ENCODE results near the gene MCRIP2. TPM values are rescaled to one million over a fixed set of nuclear protein-coding genes. Genes with fewer than 3 reads are reported as not detected.

The MCRIP2 gene
- total RNA-seq, 2 donors from 2014 or later, result 92.8 to 117 TPM

DNA sequence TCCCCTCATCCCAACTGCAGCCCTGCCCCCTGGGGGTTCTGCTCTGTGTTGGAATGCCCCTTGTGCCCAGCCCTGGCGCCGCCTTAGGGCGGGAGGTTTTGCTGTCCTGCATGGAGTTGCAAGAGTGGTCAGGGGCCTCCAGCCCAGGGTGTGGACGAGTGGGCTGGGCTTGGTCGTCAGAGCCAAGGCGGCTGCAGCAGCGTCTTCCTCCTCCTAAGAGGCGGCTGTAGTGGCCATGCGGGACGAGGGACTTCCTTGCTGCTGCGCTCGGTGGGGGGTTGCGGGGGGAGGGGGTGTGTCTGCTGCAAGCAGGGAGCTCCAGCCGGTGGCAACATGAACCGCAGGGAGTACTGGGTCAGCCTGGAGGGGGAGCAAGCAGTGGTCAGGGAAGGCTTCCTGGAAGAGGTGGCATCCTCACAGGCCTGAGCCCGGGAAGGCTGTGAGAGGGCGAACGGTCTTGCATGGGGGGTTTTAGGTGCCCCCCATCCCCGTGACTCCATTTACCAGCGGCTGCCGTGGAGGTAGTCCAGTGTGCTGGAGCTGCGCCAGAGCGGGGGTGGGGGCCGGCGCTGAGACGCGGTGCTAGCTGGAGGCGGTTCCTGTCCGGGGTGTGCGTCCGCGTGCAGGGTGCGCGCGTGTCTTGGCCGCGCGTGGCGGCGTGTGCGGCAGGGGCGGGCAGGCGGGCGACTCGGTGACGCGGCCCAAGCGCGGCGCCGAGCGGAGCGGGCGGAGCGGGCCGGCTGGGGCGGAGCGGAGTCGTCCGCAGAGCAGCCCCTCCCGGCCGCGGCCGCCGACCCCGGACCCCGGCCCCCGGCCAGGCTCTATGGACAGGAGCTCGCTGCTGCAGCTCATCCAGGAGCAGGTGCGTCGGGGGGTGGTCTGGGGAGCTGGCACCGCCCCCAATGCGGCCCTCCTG lies 33.6 kb downstream of the MCRIP2 start, which contains the start of gene RHBDL1:
Gene RHBDL1, plus strand, starts transcription at position 704 of the 916 bp plus-strand sequence. Its CDS starts 120 bp downstream, at position 824.
- intact Hi-C loops (cut with DNase I), result no loop called here
- DNase-seq (no peak), ATAC-seq (peak in 1 of 2 donors; percentile 7)

DNA sequence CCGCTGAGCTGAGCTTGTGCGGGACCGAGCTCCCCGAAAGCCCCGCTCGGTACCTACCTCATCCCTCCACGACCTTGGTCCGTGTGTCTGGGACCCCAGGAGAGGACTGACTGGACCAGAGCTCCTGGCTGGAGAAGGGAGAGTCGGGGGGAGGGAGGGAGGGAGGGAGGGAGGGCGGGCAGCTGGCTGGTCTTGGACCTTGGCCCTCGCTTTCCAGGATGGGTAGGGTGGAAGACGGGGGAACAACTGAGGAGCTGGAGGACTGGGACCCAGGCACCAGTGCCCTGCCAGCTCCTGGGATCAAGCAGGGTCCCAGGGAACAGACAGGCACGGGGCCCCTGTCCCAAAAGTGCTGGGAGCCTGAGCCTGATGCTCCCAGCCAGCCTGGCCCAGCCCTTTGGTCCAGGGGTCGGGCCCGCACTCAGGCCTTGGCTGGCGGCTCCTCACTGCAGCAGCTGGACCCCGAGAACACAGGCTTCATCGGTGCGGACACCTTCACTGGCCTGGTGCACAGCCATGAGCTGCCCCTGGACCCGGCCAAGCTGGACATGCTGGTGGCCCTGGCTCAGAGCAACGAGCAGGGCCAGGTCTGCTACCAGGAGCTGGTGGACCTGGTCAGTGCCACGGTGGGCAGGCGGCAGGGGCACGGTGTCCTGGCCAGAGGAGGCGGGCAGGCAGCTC lies 34.4 kb downstream of the MCRIP2 start:
- intact Hi-C loops (cut with DNase I), result no loop called here
- no peak for DNase-seq
- no peak for ATAC-seq

DNA sequence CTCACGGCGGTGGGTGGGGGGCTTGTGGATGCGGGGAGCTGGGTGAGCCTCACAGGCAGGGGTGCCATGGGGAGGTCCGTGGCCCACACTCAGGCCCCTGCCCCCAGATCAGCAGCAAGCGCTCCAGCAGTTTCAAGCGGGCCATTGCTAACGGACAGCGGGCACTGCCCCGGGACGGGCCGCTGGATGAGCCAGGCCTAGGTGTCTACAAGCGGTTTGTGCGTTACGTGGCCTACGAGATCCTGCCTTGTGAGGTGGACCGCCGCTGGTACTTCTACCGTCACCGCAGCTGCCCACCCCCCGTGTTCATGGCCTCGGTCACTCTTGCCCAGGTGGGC lies 34.9 kb downstream of the MCRIP2 start:
- DNase-seq (no peak), ATAC-seq (no peak)
- intact Hi-C loops (cut with DNase I), result no loop called here

DNA sequence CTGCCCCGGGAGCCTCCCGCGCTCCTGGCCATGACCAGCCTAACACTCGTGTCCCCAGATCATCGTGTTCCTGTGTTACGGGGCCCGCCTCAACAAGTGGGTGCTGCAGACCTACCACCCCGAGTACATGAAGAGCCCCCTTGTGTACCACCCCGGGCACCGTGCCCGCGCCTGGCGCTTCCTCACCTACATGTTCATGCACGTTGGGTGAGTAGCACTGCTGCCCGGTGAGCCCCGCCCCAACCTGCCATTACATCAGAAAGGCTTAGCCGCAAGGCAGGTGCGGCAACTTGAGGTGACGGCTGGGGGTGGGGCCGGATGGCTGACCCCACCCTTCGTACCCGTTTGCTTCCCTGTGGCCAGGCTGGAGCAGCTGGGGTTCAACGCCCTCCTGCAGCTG lies 35.3 kb downstream of the MCRIP2 start:
- DNase-seq (no peak), ATAC-seq (no peak)
- intact Hi-C loops (cut with DNase I), result no loop called here

DNA sequence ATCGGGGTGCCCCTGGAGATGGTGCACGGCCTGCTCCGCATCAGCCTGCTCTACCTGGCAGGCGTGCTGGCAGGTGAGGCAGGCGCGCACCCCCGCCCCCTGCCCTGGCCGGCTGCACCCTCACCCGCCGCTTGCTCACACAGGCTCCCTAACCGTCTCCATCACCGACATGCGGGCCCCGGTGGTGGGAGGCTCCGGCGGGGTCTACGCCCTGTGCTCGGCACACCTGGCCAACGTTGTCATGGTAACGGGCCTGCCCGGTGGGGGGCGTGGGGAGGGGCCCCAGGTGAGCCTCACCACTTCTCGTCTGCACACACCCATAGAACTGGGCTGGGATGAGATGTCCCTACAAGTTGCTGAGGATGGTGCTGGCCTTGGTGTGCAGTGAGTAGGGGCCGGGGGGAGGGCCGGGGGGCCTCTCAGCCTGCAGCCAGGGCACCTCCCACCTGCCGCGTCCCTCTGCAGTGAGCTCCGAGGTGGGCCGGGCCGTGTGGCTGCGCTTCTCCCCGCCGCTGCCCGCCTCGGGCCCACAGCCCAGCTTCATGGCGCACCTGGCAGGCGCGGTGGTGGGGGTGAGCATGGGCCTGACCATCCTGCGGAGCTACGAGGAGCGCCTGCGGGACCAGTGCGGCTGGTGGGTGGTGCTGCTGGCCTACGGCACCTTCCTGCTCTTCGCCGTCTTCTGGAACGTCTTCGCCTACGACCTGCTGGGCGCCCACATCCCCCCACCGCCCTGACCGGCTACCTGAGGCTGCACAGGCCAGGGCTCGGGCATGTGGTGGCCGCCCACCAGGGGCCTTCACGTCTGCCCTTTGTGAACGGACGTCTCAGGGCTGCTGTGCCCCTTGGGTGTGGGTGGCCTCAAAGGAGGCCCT lies 35.9 kb downstream of the MCRIP2 start:
- intact Hi-C loops (cut with DNase I), result no loop called here
- ATAC-seq, result no peak
- DNase-seq, result no peak

DNA sequence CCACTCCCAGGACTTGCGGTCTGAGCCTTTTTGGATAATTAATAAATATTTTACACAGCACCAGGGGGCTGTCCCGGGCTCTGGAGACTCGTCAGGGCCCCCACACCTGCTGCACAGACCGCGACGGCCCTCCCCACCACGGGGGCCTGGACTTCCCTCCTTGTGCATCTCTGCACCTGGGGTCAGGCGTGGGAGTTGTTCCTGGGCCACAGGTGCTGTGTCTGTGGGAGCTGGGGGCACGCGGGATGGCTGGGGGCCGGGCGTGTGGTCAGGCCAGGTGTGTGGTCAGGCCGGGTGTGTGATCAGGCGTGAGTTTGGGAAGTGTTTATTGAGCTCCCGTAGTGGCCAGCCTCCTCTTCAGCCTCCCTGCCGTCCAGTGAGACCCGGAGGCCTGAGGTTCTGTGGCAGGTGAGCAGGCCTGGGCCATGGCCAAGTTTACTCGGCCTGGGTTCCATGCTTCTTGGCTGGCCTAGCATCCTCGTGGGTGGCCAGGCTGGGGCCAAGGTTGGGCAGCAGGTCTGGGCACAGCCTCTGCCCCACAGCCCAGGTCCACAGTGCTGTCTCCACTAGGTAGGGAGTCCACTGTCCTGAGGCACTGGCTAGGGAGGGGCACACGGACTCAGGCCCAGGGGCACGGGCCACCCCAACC lies 36.7 kb downstream of the MCRIP2 start:
- intact Hi-C loops (cut with DNase I), result no loop called here
- no peak for DNase-seq
- ATAC-seq, result no peak

DNA sequence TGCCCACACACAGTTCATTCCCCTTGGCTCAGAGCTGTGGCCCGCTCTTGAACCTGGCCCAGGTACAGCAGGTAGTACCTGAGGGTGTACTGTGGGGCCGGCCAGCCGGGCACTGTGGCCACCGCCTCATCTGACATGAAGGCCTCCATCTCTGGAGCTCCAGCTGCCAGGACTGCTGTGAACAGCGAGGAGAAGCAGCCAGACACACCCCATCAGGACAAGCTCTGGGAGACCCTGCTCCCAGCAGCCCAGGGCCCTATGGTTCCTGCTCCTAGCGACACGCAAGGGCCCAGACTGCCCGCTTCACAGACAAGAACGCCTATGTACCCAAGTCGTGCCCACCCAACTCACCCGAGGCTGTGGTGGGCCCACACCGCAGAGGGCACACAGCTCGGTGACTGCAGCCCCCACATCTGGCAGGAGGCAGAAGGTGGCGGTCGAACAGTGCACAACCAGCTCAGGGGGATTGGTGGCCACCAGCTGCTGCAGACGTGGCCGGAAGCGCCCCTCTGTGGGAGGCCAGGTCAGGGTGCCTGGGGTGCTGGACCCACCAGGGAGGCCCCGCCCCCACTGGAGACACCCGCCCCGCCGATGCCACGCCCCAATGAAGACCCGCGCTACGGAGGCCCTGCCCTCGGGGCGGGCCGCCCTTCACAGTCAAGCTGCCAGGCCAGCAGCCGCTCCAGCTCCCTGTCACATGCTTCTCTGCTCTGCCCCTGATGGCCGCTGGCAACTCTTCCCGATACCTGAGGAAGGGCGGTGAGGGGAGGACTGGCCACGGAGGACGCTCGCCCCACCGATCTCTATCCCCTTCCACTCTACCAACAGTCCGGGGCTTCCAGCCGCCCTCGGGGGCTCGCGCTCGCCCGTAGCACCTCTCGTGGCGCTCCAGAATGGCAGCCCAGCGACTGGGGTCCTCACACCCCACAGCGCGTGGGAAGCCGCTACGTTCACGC lies 37.5 kb downstream of the MCRIP2 start:
- intact Hi-C loops (cut with DNase I), result no loop called here
- ATAC-seq, result peak; percentile 40 to 43
- DNase-seq, result peak; percentile 87

DNA sequence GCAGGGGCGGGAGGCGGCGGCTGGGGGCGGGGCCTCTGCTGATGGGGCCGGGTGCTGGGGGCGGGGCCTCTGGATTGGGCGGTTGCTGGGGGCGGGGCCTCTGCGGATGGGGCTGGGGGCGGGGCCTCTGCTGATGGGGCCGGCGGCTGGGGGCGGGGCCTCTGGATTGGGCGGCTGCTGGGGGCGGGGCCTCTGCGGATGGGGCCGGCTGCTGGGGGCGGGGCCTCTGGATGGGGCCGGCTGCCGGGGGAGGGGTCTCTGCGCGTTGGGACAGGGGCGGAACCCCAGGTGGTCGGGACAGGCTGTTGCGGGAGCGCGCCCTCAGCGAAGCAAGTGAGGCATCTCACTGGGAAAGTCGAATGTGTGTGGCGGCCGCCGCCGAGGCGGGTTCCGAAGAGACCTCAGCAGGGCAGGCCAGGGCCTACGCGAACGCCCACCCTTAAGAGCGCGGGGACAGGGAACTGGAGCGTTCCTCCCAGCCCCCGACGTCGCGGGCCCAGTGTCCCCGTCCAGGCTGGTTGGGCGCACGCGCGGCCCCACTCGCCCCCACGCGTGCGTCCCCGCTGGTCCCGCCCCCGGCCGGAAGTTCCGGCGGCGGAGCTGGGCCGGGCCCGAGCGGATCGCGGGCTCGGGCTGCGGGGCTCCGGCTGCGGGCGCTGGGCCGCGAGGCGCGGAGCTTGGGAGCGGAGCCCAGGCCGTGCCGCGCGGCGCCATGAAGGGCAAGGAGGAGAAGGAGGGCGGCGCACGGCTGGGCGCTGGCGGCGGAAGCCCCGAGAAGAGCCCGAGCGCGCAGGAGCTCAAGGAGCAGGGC lies 38.4 kb downstream of the MCRIP2 start, which contains the start of gene STUB1:
Gene STUB1, plus strand, starts transcription at position 597 of the 811 bp plus-strand sequence. Its CDS starts 116 bp downstream, at position 713.
- intact Hi-C loops (cut with DNase I), result no loop called here
- DNase-seq (peak; percentile 90), ATAC-seq (peak; percentile 73 to 75)

DNA sequence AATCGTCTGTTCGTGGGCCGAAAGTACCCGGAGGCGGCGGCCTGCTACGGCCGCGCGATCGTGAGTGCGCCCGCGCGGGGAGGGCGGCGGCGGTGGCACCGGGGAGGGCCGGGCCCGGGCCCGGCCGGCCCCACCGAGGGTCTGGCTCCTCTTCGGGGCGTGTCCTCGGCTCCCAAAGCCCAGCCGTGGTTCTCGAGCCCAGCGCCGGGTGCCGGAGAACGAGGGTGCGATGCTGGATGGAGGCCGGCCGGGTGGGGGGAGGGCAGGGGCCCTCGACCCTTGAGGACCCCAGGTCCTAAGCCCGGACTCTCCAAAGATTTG lies 39.0 kb downstream of the MCRIP2 start:
- no peak for DNase-seq
- ATAC-seq, result no peak
- intact Hi-C loops (cut with DNase I), result no loop called here

DNA sequence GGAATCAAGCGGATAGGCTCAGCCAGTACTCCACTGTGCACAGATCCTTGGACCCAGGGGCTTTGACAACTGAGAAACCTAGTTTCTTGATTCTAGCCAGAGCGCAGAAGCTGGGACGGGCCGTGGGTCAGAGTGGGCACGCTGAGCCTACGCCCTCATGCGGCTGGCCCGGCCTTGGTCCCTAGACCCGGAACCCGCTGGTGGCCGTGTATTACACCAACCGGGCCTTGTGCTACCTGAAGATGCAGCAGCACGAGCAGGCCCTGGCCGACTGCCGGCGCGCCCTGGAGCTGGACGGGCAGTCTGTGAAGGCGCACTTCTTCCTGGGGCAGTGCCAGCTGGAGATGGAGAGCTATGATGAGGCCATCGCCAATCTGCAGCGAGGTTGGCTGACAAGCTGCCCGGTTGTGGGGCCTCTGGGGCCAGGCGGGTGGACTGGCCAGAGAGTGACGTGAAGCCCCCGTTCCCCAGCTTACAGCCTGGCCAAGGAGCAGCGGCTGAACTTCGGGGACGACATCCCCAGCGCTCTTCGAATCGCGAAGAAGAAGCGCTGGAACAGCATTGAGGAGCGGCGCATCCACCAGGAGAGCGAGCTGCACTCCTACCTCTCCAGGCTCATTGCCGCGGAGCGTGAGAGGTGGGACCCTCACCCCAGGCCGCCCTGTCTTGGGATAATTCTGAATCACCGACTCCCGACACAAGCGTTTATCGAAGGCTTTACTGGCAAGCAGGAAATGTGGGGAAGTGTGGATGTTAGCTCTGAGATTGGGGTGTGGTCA lies 39.5 kb downstream of the MCRIP2 start:
- DNase-seq (no peak), ATAC-seq (no peak)
- intact Hi-C loops (cut with DNase I), result no loop called here

DNA sequence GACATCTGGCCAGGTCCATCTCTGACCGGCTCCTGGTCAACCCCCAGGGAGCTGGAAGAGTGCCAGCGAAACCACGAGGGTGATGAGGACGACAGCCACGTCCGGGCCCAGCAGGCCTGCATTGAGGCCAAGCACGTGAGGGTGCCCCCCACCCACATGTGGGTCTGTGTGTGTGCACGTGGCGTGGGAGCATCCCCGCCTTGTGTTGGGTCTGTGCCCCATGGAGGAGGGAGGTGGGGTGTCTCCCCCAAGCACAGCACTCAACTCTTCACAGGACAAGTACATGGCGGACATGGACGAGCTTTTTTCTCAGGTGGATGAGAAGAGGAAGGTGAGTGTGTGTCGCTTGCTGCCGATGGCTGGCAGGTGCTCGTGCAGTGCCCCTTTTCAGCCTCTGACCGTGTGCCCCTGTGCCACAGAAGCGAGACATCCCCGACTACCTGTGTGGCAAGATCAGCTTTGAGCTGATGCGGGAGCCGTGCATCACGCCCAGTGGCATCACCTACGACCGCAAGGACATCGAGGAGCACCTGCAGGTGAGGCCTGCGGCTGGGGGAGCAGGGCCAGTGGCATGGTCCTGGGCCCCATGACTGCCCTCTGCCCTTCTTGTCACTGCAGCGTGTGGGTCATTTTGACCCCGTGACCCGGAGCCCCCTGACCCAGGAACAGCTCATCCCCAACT lies 40.3 kb downstream of the MCRIP2 start:
- ATAC-seq (no peak), DNase-seq (no peak)
- intact Hi-C loops (cut with DNase I), result no loop called here

DNA sequence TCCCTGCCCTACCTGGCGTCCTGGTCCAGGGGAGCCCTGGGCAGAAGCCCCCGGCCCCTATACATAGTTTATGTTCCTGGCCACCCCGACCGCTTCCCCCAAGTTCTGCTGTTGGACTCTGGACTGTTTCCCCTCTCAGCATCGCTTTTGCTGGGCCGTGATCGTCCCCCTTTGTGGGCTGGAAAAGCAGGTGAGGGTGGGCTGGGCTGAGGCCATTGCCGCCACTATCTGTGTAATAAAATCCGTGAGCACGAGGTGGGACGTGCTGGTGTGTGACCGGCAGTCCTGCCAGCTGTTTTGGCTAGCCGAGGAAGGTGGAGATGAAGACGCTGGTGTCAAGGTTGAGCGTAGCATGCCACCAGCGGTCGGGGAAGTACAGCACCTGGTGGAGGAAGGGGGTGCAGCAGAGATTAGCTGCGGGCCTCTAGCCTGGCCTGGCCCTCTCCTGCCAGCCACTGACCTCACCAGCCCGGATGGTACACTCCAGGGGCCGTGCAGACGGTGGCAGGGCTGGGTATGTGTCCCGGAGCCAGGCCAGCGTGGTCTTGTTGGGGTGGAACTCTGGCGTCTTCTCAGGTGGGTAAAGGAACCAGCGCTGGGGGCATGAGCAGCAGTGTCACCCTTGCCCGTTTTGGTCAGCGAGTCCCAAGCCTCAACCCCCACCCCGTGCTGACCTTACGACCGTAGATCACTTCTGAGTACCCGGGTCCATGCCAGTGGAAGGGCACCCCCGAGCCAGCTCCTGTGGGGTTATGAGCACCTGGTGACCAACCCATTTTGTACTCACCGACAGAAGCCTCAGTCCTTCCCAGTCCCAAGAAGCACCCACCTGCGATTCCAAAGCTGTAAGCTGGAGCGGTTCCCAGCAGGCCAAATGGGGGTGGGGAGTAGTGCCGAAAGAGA lies 41.1 kb downstream of the MCRIP2 start:
- no peak for DNase-seq
- intact Hi-C loops (cut with DNase I), result no loop called here
- ATAC-seq, result no peak

DNA sequence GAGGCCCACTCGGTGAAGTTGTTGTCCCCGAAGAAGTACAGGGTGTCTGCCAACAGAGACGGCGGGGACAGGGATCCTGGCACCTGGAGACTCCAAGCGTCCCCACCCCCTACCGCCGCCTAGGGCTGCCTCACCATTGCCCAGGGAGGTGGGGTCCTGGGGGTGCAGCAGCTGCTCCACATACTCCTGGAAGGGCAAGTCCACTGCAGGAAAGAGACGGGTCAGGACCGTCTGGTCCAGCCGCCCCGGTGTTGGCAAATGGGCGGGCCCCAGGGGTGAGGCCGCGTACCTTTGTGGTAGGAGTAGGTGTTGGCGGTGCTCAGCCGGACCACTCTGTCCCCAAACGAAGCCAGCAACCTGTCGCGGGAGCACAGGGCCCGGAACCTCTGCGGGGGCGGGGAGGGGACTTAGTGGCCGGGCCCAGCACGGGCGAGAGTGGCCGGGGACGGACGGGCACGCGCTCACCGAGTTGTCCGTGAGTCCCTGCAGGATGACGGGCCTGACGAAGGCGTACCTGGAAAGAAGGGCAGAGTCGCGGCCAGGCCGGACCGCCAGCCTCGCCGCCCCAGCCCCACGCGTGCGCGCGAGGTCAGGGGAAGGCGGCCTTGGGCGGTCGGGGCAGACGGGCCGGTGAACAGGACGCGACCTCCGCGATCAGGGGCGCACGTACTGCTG lies 41.9 kb downstream of the MCRIP2 start:
- no peak for DNase-seq
- intact Hi-C loops (cut with DNase I), result no loop called here

DNA sequence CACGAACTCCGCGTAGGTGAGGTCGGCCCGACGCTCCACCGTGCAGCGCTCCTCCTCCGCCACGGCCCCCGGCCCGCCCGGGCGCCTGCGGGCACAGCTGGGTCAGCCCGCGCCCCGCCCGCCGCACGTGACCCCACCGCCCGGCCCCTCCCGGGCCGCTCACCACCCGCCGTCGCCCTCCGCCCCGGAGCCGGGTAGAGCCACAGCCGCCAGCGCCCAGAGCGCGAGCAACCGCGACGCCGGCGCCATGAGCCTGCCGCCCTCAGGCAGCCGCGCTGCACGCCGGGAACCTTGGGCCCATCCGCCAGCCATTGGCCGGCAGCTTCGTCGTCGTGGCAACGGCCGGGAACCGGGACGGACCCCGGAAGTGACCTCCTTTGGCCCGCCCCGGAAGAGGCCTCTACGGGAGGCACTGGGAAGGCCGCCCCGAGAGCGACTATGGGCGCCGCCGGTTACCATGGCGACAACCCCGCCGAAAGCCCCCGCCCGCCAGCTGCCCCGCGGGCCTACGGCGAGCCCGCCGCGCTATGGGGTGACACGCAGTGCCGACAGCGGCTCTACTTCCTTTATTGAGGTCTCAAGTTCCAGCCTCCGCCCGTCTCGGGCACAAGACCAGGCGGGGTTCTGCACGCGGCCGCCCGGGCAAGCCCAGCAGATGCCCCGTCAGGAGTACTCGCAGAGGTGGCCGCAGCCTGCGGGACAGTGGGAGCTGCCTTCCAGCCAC lies 42.6 kb downstream of the MCRIP2 start, which contains the start of gene JMJD8:
Gene JMJD8, minus strand, starts transcription at position 264 of the 724 bp plus-strand sequence. Its CDS starts 15 bp downstream, at position 249.
- intact Hi-C loops (cut with DNase I), result no loop called here
- peak; percentile 99 for DNase-seq
- peak; percentile 69 to 77 for ATAC-seq

More for the DNA sequence above, 41.9 kb downstream of the MCRIP2 start:
- ATAC-seq, result no peak

Data from left cardiac atrium (tissue), 4 donors.